Measurements from ENCODE around the gene NUDT12. TPM values are rescaled to one million over a fixed set of nuclear protein-coding genes. Genes with fewer than 3 reads are reported as not detected.

Gene NUDT12
- total RNA-seq, 3 donors from 2014 or later, result 13.7 to 26.3 (median 22.1) TPM

- no peak for ATAC-seq
Measured at GRCh38 chr5:103526164-103526915, 36.2 kb downstream of the NUDT12 start.

GRCh38 chr5:103525361-103525760, 37.2 kb downstream of the NUDT12 start:
- no peak for ATAC-seq

More at GRCh38 chr5:103526164-103526915, 36.2 kb downstream of the NUDT12 start:
- no peak for TF ChIP-seq CTCF (IDR thresholded peaks at IDR 0.05)
- no peaks in the 10 kb centered on the region for H3K9me3 ChIP-seq
- DNase-seq, result no peak
- H3K4me1 ChIP-seq (ENCODE audit: low read depth), result peaks cover 7% of the 10 kb centered on the region
- H3K4me3 ChIP-seq, result no peak overlapping the region
- H3K36me3 ChIP-seq (ENCODE audit: low read depth), result no peaks in the 10 kb centered on the region
- intact Hi-C loops (cut with DNase I, micrococcal nuclease), result no loop called here

GRCh38 chr5:103523319-103523718, 39.3 kb downstream of the NUDT12 start:
- Histone ChIP-seq H3K4me3 (no peak overlapping the region), H3K9me3 (no peaks in the 10 kb centered on the region), H3K36me3 (ENCODE audit: low read depth) (no peaks in the 10 kb centered on the region), H3K4me1 (ENCODE audit: low read depth) (peaks cover 7% of the 10 kb centered on the region)
- intact Hi-C loops (cut with DNase I, micrococcal nuclease), result no loop called here
- no peak for TF ChIP-seq CTCF (IDR thresholded peaks at IDR 0.05)
- peak; percentile 98 for ATAC-seq
- DNase-seq, result peak in 2 of 3 donors; percentile 43 to 93

More at GRCh38 chr5:103525361-103525760, 37.2 kb downstream of the NUDT12 start:
- Histone ChIP-seq H3K36me3 (ENCODE audit: low read depth) (no peaks in the 10 kb centered on the region), H3K9me3 (no peaks in the 10 kb centered on the region), H3K4me3 (no peak overlapping the region), H3K4me1 (ENCODE audit: low read depth) (peaks cover 7% of the 10 kb centered on the region)
- DNase-seq, result no peak
- TF ChIP-seq CTCF (IDR thresholded peaks at IDR 0.05), result no peak
- intact Hi-C loops (cut with DNase I, micrococcal nuclease), result no loop called here

GRCh38 chr5:103522586-103522985, 40.0 kb downstream of the NUDT12 start:
- no peaks in the 10 kb centered on the region for H3K9me3 ChIP-seq
- TF ChIP-seq CTCF (IDR thresholded peaks at IDR 0.05), result no peak
- no peaks in the 10 kb centered on the region for H3K36me3 ChIP-seq (ENCODE audit: low read depth)
- ATAC-seq (no peak), DNase-seq (no peak)
- H3K4me1 ChIP-seq (ENCODE audit: low read depth), result peaks cover 7% of the 10 kb centered on the region
- H3K4me3 ChIP-seq, result no peak overlapping the region
- intact Hi-C loops (cut with DNase I, micrococcal nuclease), result no loop called here

GRCh38 chr5:103519550-103519949, 43.0 kb downstream of the NUDT12 start:
- DNase-seq, result no peak
- no peak for ATAC-seq
- no peaks in the 10 kb centered on the region for H3K9me3 ChIP-seq
- no peak overlapping the region for H3K4me3 ChIP-seq
- H3K36me3 ChIP-seq (ENCODE audit: low read depth), result no peaks in the 10 kb centered on the region
- H3K4me1 ChIP-seq (ENCODE audit: low read depth), result peaks cover 7% of the 10 kb centered on the region
- TF ChIP-seq CTCF (IDR thresholded peaks at IDR 0.05), result no peak
- intact Hi-C loops (cut with DNase I, micrococcal nuclease), result no loop called here
